BLaER1 (cell line): ENCODE data around the gene WDR90.
A peak's percentile ranks its signal among the peaks of the same experiment; 100 is the strongest.

Experiments
- H3K27ac ChIP-seq: shearing (Covaris generic); formaldehyde crosslinking; 2 replicates; pipeline ENCODE4 v1.8.1; 2022
- H3K27me3 ChIP-seq: shearing (Covaris generic); formaldehyde crosslinking; 2 replicates; pipeline ENCODE4 v1.8.1; 2022
- H3K36me3 ChIP-seq: shearing (Covaris generic); formaldehyde crosslinking; 2 replicates; pipeline ENCODE4 v1.8.1; 2022
- H3K4me1 ChIP-seq: shearing (Covaris generic); formaldehyde crosslinking; 2 replicates; pipeline ENCODE4 v1.8.1; 2022
- H3K4me2 ChIP-seq: shearing (Covaris generic); formaldehyde crosslinking; 2 replicates; pipeline ENCODE4 v1.8.1; 2022
- H3K4me3 ChIP-seq: shearing (Covaris generic); formaldehyde crosslinking; 2 replicates; pipeline ENCODE4 v1.8.1; 2022
- H3K9ac ChIP-seq: shearing (Covaris generic); formaldehyde crosslinking; 2 replicates; pipeline ENCODE4 v1.8.1; 2022
- H3K9me3 ChIP-seq: shearing (Covaris generic); formaldehyde crosslinking; 2 replicates; pipeline ENCODE4 v1.8.1; 2022
- H4K20me1 ChIP-seq: shearing (Covaris generic); formaldehyde crosslinking; 2 replicates; pipeline ENCODE4 v1.8.1; 2022
- Cebpa-rat ChIP-seq: shearing (Covaris generic); IDR thresholded peaks from 2 replicates; pipeline ENCODE4 v1.8.1; 2022

WDR90 gene

DNA sequence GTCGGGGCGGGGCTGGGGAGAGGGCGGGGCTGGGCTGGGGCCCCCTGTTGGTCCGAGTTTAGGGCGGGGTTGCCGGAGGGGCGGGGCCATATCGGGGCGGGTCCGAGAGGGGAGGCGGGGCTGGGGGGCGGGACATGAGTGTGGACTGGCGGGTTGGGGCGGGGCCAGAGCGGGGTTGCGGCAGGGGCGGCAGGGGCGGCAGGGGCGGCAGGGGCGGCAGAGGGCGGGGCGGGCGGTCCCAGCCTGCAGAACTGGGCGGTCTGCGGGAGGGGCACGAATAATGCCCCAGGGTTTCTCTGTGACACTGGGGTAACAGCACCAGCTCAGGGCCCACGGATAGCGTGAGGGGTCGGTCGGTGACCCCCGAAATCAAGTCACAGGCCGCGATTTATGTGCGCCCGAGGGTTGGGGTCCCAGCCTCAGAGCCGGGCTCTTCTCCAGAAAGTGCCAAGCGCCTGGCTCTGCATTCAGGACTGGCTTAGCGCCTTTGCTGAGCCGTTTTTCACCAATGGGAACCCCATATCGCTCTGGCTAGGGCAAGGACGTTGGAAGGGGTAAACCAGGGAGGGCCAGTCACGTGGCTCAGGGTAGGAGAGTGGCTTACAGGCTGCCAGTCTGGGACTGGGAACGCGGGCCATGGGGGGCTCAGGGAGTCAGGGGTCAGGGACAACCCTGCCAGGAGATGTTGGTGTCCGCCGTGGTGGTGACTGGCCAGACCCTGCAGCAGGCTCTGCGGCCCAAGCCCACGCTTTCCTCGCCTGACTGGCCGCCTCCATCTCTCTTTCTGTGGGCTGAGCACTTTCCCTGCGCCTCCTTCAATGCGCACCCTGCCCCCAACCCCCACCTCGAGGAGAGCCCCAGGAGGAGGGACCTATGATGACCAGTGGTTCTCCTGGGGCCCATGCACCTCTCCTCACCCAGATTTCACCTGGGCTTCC lies 11.8 kb upstream of the WDR90 start:
- H3K4me2 ChIP-seq = peak overlapping the region; percentile 89
- no peaks in the 10 kb centered on the region for H3K9me3 ChIP-seq
- peak overlapping the region; percentile 68 for H3K27ac ChIP-seq
- peak overlapping the region; percentile 86 for H3K9ac ChIP-seq
- H3K27me3 ChIP-seq = no peaks in the 10 kb centered on the region
- H3K4me3 ChIP-seq = peak overlapping the region; percentile 92
- peaks cover 31% of the 10 kb centered on the region for H4K20me1 ChIP-seq
- no peak for TF ChIP-seq Cebpa-rat
- peaks cover 58% of the 10 kb centered on the region for H3K4me1 ChIP-seq
- H3K36me3 ChIP-seq = peaks cover 26% of the 10 kb centered on the region

DNA sequence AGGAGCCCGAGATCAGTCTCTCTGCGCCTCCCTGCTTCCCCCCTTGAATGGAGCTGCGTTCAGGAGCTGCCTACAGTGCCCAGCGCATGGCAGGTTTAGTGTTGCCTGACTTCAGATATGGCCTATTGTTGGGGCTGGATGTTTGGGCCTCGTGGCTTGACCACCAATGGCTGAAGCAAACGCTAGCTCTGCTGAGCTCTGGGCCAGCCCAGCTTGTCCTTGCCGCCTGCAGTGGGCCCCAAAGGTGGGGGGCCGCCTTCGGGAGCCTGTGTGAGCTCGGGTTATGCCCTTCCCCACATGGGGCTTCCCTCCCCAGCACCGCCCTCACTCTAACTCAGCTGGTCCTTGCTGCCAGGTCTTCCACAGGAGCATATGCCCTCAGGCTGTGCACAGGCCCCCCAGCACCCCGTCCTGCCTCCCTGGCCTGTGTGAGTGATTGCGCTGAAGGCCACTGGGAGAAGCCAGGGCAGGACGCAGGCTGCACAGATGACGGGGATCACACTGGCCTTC lies 11.1 kb upstream of the WDR90 start:
- H3K4me1 ChIP-seq = peaks cover 66% of the 10 kb centered on the region
- H3K4me2 ChIP-seq = peak overlapping the region; percentile 89
- H3K9ac ChIP-seq = peak overlapping the region; percentile 58; the same call in 1 of the 2 replicates
- H3K9me3 ChIP-seq = no peaks in the 10 kb centered on the region
- TF ChIP-seq Cebpa-rat = no peak
- H4K20me1 ChIP-seq = peaks cover 31% of the 10 kb centered on the region
- peaks cover 19% of the 10 kb centered on the region for H3K36me3 ChIP-seq
- peak overlapping the region; percentile 68 for H3K27ac ChIP-seq
- no peak overlapping the region for H3K4me3 ChIP-seq
- H3K27me3 ChIP-seq = no peaks in the 10 kb centered on the region

DNA sequence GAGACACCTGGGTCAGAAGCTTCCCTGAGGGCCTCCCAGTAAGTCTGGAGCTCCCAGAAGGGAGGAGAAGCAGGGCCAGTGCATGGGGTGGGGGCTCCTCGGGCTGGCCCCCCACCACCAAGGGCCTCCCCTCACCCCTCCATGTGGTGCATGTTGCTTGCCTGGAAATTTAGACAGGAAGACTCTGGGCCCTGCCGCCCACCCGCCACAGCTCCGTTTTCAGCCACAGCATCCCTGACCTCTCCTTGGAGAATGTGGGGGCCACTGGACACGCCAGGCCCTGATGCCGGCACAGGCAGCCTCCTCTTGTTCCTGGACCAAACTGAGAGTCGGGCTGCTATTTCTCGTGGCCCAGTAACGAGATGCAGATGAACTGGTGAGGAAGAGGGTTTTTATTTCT lies 10.3 kb upstream of the WDR90 start:
- Histone ChIP-seq H3K36me3 (peaks cover 12% of the 10 kb centered on the region), H3K4me3 (peak overlapping the region; percentile 24; the same call in 1 of the 2 replicates), H3K4me2 (peak overlapping the region; percentile 82), H3K9me3 (no peaks in the 10 kb centered on the region), H3K4me1 (peaks cover 73% of the 10 kb centered on the region), H3K27ac (peak overlapping the region; percentile 81), H4K20me1 (peaks cover 31% of the 10 kb centered on the region), H3K27me3 (no peaks in the 10 kb centered on the region), H3K9ac (peak overlapping the region; percentile 59; the same call in 1 of the 2 replicates)
- TF ChIP-seq Cebpa-rat = no peak

DNA sequence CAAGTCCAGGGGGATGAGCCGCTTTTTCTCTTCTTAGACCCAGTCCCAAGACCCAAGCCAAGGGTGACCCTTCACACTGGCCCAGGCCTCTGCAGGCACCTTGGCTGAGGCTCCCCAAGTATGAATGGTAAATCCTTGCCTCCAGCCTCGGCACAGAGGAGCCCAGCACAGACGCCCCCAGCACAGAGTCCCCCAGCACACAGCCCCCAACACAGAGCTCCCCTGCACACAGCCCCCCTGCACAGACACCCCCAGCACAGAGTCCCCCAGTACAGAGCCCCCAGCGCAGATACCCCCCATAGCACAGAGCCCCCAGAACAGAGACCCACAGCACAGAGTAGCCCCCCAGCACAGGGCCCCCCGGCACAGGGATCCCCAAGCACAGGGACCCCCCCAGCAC lies 8.6 kb upstream of the WDR90 start:
- Histone ChIP-seq H3K4me1 (peaks cover 72% of the 10 kb centered on the region), H3K4me3 (peak overlapping the region; percentile 93), H3K36me3 (no peaks in the 10 kb centered on the region), H3K9me3 (no peaks in the 10 kb centered on the region), H4K20me1 (peaks cover 31% of the 10 kb centered on the region), H3K9ac (peak overlapping the region; percentile 87), H3K27me3 (no peaks in the 10 kb centered on the region), H3K4me2 (peak overlapping the region; percentile 99), H3K27ac (peak overlapping the region; percentile 90)
- no peak for TF ChIP-seq Cebpa-rat

DNA sequence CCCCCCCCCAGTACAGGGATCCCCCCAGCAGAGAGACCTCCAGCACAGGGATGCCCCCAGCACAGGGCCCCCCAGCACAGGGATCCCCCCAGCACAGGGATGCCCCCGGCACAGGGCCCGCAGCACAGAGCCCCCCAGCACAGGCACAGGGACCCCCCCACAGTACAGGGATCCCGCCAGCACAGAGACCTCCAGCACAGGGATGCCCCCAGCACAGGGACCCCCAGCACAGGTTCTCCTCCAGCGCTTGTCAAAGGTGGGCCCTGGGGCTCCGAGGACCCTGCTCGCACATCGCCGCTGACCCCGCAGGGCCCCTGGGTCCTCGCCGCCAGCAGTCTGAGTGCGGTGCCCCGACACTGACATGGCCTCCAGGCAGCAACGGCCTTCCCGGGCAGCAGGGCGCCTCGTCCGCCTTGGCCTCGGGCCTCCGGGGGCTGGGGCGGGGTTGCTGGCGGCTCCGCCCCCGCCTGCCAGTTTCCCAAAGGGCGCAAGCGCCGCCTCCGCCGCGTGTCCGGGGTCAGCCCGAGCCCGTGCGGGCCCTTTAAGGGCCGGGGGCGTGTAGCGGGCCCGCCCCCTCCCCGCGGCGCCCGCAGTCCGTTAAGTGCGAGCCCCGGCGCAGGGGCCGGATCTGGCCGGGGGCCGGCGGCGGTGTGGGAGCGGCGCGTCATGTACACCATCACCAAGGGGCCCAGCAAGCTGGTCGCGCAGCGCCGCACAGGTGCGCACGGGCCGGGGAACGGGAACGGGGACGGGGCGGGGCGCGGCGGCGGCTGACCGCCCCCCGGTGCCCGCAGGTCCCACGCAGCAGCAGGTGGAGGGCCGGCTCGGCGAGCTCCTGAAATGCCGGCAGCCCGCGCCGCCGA lies 7.6 kb upstream of the WDR90 start, which contains the start of gene MCRIP2:
Gene MCRIP2 (plus strand): TSS at position 503 of the 863 bp plus-strand sequence. CDS start 164 bp downstream, at position 667.
- H3K4me2 ChIP-seq = peak within 1 kb of the TSS; percentile 99
- no peak for TF ChIP-seq Cebpa-rat
- peaks cover 41% of the 10 kb centered on the region for H4K20me1 ChIP-seq
- peak within 1 kb of the TSS; percentile 87 for H3K9ac ChIP-seq
- H3K4me1 ChIP-seq = peaks cover 81% of the 10 kb centered on the region
- H3K4me3 ChIP-seq = peak within 1 kb of the TSS; percentile 93
- no peaks in the 10 kb centered on the region for H3K9me3 ChIP-seq
- H3K27me3 ChIP-seq = no peaks in the 10 kb centered on the region
- H3K36me3 ChIP-seq = peaks cover 7% of the 10 kb centered on the region
- peak within 1 kb of the TSS; percentile 90 for H3K27ac ChIP-seq

DNA sequence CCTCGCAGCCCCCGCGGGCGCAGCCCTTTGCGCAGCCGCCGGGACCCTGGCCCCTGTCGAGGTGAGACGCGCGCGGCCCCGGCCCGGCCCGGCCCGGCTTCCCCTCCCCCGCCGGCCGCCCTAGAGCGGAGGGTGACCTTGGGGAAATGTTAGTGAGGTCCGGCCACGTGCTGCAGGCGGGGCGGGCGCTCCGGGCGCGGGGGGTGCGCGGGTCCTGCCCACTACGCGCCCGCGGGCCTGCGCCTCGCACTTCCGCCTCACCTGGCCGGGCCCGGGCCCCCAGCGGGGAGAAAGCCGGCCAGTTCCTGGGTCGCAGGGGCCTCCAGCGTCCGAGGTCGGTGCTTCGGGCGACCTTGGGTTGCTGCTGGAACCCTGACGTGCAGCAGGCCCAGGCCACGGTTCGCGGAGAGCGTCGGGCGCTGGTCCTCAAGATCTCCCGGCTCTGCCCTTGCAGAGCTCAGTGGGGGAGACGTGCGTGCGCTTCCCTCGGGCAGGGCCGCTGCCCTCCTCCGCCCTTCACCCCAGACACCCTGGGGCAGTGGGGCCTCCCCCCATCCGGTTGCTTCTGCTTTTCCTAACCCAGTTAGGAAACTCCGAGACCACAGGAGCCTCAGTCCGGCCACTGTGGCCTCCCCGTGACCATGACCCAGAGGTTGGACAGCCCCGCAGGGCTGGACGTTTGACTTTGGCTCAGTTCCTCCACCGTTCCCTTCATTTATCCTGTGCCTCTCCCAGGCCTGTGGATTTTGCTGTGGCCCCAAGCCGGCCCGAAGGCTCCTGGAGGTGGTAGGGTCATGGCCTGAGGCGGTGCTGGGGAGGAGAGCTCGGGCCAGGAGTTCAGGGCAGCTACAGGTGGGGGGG lies 6.7 kb upstream of the WDR90 start:
- Histone ChIP-seq H4K20me1 (peaks cover 49% of the 10 kb centered on the region), H3K36me3 (peaks cover 15% of the 10 kb centered on the region), H3K4me1 (peaks cover 87% of the 10 kb centered on the region), H3K4me3 (peak overlapping the region; percentile 93), H3K27me3 (no peaks in the 10 kb centered on the region), H3K27ac (peak overlapping the region; percentile 90), H3K4me2 (peak overlapping the region; percentile 99), H3K9me3 (no peaks in the 10 kb centered on the region), H3K9ac (peak overlapping the region; percentile 87)
- no peak for TF ChIP-seq Cebpa-rat

DNA sequence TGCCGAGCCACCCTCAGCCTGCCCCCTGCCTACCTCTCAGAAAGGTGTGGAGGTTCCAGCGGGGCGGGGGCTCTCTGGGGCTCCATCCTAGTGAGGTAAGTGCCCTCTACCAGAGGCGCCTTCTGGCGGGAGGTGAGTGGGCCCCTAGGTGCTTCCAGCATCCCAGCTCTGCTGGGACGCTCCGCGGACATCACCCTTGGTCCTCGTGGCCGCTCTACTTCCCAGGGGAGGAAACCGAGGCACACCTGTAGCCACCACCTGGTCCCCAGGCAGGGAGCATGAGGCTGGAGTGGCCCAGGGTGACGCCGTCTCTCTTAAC lies 6.2 kb upstream of the WDR90 start:
- H3K4me1 ChIP-seq = peaks cover 87% of the 10 kb centered on the region
- H3K27me3 ChIP-seq = no peaks in the 10 kb centered on the region
- peak overlapping the region; percentile 99 for H3K4me2 ChIP-seq
- no peaks in the 10 kb centered on the region for H3K9me3 ChIP-seq
- peaks cover 55% of the 10 kb centered on the region for H4K20me1 ChIP-seq
- H3K27ac ChIP-seq = peak overlapping the region; percentile 90
- TF ChIP-seq Cebpa-rat = no peak
- H3K9ac ChIP-seq = peak overlapping the region; percentile 87
- peaks cover 17% of the 10 kb centered on the region for H3K36me3 ChIP-seq
- peak overlapping the region; percentile 93 for H3K4me3 ChIP-seq

DNA sequence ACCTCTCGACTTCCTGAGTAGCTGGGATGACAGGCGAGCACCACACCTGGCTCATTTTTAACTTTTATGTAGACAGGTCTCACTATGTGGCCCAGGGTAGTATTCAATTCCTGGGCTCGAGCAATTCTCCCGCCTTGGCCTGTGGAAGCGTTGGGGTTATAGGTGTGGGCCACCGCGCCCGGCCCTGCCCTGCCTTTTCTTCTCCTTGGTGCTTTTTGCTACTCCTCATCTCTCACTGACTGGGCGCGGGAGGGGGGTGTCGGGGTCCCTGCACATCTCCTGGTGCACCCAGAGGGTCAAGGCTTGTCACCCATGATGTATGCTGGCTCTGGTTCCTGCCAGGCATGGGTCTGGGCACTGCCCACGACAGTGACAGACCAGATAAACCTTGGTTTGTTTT lies 4.6 kb upstream of the WDR90 start:
- H4K20me1 ChIP-seq = peaks cover 58% of the 10 kb centered on the region
- H3K27ac ChIP-seq = no peak overlapping the region
- no peak overlapping the region for H3K4me2 ChIP-seq
- TF ChIP-seq Cebpa-rat = no peak
- no peak overlapping the region for H3K9ac ChIP-seq
- peaks cover 80% of the 10 kb centered on the region for H3K4me1 ChIP-seq
- H3K9me3 ChIP-seq = no peaks in the 10 kb centered on the region
- H3K4me3 ChIP-seq = no peak overlapping the region
- no peaks in the 10 kb centered on the region for H3K27me3 ChIP-seq
- peaks cover 17% of the 10 kb centered on the region for H3K36me3 ChIP-seq
